ENCODE measurements around the gene PCDH15. TPM values are rescaled to one million over a fixed set of nuclear protein-coding genes. Genes with fewer than 3 reads are reported as not detected.

PCDH15 gene
- total RNA-seq, 1 experiment from 2014 or later: 0.61 TPM

- no peak overlapping the region for H3K56ac ChIP-seq (ENCODE audit: insufficient read length, low read depth, low read length)
- H3K14ac ChIP-seq (ENCODE audit: insufficient read depth, low read length): no peak overlapping the region
- no peak overlapping the region for H4K5ac ChIP-seq (ENCODE audit: insufficient read length, low read depth, low read length)
- WGBS (ENCODE audit: extremely low coverage, insufficient read length, low lambda C conversion rate): no CpG with 5 or more reads among the region's 2 CpGs
- H2BK15ac ChIP-seq (ENCODE audit: low read depth, low read length): no peak overlapping the region
- Mint-ChIP-seq H3K36me3 (ENCODE audit: insufficient read depth in 1 of 3, low read depth in 3 of 3) (peaks cover 8 to 15% (median 12%) of the 10 kb centered on the region in 3 experiments; a peak in 6 of 7 replicates), H3K4me1 (no peaks in the 10 kb centered on the region), H3K27me3 (ENCODE audit: low read depth) (no peaks in the 10 kb centered on the region), H3K27ac (no peak overlapping the region), H3K9me3 (peaks cover 12 to 14% of the 10 kb centered on the region in 2 experiments), H3K4me3 (no peak overlapping the region)
- no peaks in the 10 kb centered on the region for H4K20me1 ChIP-seq (ENCODE audit: control insufficient read depth, insufficient read depth, insufficient read length)
- no peaks in the 10 kb centered on the region for H3K4me1 ChIP-seq (ENCODE audit: insufficient read depth, low read length)
- no peak overlapping the region for H2AK5ac ChIP-seq (ENCODE audit: insufficient read length, low read length)
- TF ChIP-seq, protein P1, sequence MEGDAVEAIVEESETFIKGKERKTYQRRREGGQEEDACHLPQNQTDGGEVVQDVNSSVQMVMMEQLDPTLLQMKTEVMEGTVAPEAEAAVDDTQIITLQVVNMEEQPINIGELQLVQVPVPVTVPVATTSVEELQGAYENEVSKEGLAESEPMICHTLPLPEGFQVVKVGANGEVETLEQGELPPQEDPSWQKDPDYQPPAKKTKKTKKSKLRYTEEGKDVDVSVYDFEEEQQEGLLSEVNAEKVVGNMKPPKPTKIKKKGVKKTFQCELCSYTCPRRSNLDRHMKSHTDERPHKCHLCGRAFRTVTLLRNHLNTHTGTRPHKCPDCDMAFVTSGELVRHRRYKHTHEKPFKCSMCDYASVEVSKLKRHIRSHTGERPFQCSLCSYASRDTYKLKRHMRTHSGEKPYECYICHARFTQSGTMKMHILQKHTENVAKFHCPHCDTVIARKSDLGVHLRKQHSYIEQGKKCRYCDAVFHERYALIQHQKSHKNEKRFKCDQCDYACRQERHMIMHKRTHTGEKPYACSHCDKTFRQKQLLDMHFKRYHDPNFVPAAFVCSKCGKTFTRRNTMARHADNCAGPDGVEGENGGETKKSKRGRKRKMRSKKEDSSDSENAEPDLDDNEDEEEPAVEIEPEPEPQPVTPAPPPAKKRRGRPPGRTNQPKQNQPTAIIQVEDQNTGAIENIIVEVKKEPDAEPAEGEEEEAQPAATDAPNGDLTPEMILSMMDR (conservative IDR thresholded peaks at IDR 0.05): no peak
- H2BK120ac ChIP-seq (ENCODE audit: low read depth, low read length, poor library complexity, severe bottlenecking): no peak overlapping the region
- H2BK12ac ChIP-seq (ENCODE audit: insufficient read length, low read depth, low read length): no peak overlapping the region
- peaks cover 7% of the 10 kb centered on the region for H3K9me3 ChIP-seq (ENCODE audit: control insufficient read depth, low read depth, low read length)
- H3K79me2 ChIP-seq (ENCODE audit: insufficient read depth, low read length): no peaks in the 10 kb centered on the region
- H3K9ac ChIP-seq (ENCODE audit: extremely low read depth, insufficient read length, low read length): no peak overlapping the region
- no peak overlapping the region for H2BK5ac ChIP-seq (ENCODE audit: insufficient read length, low read length)
- no peak overlapping the region for H3K4ac ChIP-seq (ENCODE audit: low read depth, low read length)
- no peak for DNase-seq
- H3K23ac ChIP-seq (ENCODE audit: insufficient read length, low read depth, low read length): no peak overlapping the region
- no peak overlapping the region for H3K18ac ChIP-seq (ENCODE audit: insufficient read length, low read depth, low read length)
- no peak overlapping the region for H3T11ph ChIP-seq (ENCODE audit: low read length)
- no peak overlapping the region for H2BK20ac ChIP-seq (ENCODE audit: low read depth, low read length, poor library complexity, severe bottlenecking)
- no peak overlapping the region for H4K8ac ChIP-seq (replicated peaks; ENCODE audit: insufficient read length, low read depth, low read length)
- H2AFZ ChIP-seq (ENCODE audit: low read length): no peak overlapping the region
- H3K23me2 ChIP-seq (ENCODE audit: insufficient read length, low read depth, low read length, poor library complexity, severe bottlenecking): no peaks in the 10 kb centered on the region
- H3K27ac ChIP-seq (ENCODE audit: insufficient read length, low read depth, low read length): no peak overlapping the region
- no peaks in the 10 kb centered on the region for H3K27me3 ChIP-seq (ENCODE audit: insufficient read depth, low read length)
- no peak overlapping the region for H4K91ac ChIP-seq (ENCODE audit: insufficient read length, low read depth, low read length)
- no peak overlapping the region for H3K4me2 ChIP-seq (ENCODE audit: insufficient read depth, insufficient read length, low read length)
- no peaks in the 10 kb centered on the region for H3K79me1 ChIP-seq (ENCODE audit: insufficient read depth, low read depth, low read length, poor library complexity, severe bottlenecking)
Measured at GRCh38 chr10:54148508-54148907, 652.5 kb downstream of the PCDH15 start.

All from H9 (cell line).